ENCODE measurements around the gene PDK3. TPM values are rescaled to one million over a fixed set of nuclear protein-coding genes. Genes with fewer than 3 reads are reported as not detected.

The PDK3 gene
- total RNA-seq, 1 donor from 2014 or later = 5.2 TPM

GRCh38 chrX:24506082-24506481 is 41.0 kb downstream of the PDK3 start:
- Histone ChIP-seq H3K36me3 (ENCODE audit: control insufficient read depth, insufficient read depth, low read length) (no peaks in the 10 kb centered on the region), H3K4me3 (ENCODE audit: low read depth, low read length) (no peak overlapping the region), H3K27me3 (ENCODE audit: control insufficient read depth, insufficient read depth, low read length) (no peaks in the 10 kb centered on the region)
- DNase-seq (ENCODE audit: low read depth) = peak; percentile 4
- no peak for TF ChIP-seq CTCF (IDR thresholded peaks at IDR 0.05; ENCODE audit: insufficient read depth, low read length, poor library complexity, severe bottlenecking)

- Histone ChIP-seq H3K4me3 (ENCODE audit: low read depth, low read length) (no peak overlapping the region), H3K27me3 (ENCODE audit: control insufficient read depth, insufficient read depth, low read length) (no peaks in the 10 kb centered on the region), H3K36me3 (ENCODE audit: control insufficient read depth, insufficient read depth, low read length) (no peaks in the 10 kb centered on the region)
- TF ChIP-seq CTCF (IDR thresholded peaks at IDR 0.05; ENCODE audit: insufficient read depth, low read length, poor library complexity, severe bottlenecking) = no peak
- DNase-seq (ENCODE audit: low read depth) = no peak
Observed at GRCh38 chrX:24508375-24508774, 43.3 kb downstream of the PDK3 start.

- Histone ChIP-seq H3K4me3 (ENCODE audit: low read depth, low read length) (no peak overlapping the region), H3K36me3 (ENCODE audit: control insufficient read depth, insufficient read depth, low read length) (no peaks in the 10 kb centered on the region), H3K27me3 (ENCODE audit: control insufficient read depth, insufficient read depth, low read length) (no peaks in the 10 kb centered on the region)
- TF ChIP-seq CTCF (IDR thresholded peaks at IDR 0.05; ENCODE audit: insufficient read depth, low read length, poor library complexity, severe bottlenecking) = no peak
- DNase-seq (ENCODE audit: low read depth) = no peak
Observed at GRCh38 chrX:24513416-24513815, 48.3 kb downstream of the PDK3 start.

GRCh38 chrX:24515447-24515846 is 50.4 kb downstream of the PDK3 start:
- Histone ChIP-seq H3K36me3 (ENCODE audit: control insufficient read depth, insufficient read depth, low read length) (no peaks in the 10 kb centered on the region), H3K27me3 (ENCODE audit: control insufficient read depth, insufficient read depth, low read length) (no peaks in the 10 kb centered on the region), H3K4me3 (ENCODE audit: low read depth, low read length) (no peak overlapping the region)
- peak; percentile 23 for TF ChIP-seq CTCF (IDR thresholded peaks at IDR 0.05; ENCODE audit: insufficient read depth, low read length, poor library complexity, severe bottlenecking)
- DNase-seq (ENCODE audit: low read depth) = no peak

- no peak for DNase-seq (ENCODE audit: low read depth)
- Histone ChIP-seq H3K4me3 (ENCODE audit: low read depth, low read length) (no peak overlapping the region), H3K27me3 (ENCODE audit: control insufficient read depth, insufficient read depth, low read length) (no peaks in the 10 kb centered on the region), H3K36me3 (ENCODE audit: control insufficient read depth, insufficient read depth, low read length) (no peaks in the 10 kb centered on the region)
- TF ChIP-seq CTCF (IDR thresholded peaks at IDR 0.05; ENCODE audit: insufficient read depth, low read length, poor library complexity, severe bottlenecking) = no peak
Observed at GRCh38 chrX:24520472-24520871, 55.4 kb downstream of the PDK3 start.

GRCh38 chrX:24525455-24525854 is 60.4 kb downstream of the PDK3 start:
- H3K27me3 ChIP-seq (ENCODE audit: control insufficient read depth, insufficient read depth, low read length) = no peaks in the 10 kb centered on the region
- no peak for TF ChIP-seq CTCF (IDR thresholded peaks at IDR 0.05; ENCODE audit: insufficient read depth, low read length, poor library complexity, severe bottlenecking)

More at GRCh38 chrX:24525455-24525854, 60.4 kb downstream of the PDK3 start:
- Histone ChIP-seq H3K36me3 (ENCODE audit: control insufficient read depth, insufficient read depth, low read length) (no peaks in the 10 kb centered on the region), H3K4me3 (ENCODE audit: low read depth, low read length) (no peak overlapping the region)
- DNase-seq (ENCODE audit: low read depth) = no peak
